Peyer's patch (tissue), 4 donors: ENCODE data around the gene ZNF311.

Experiments used
- POLR2A ChIP-seq, 2 donors: fragments of 450-650 bp; IDR thresholded peaks; one replicate each; pipeline ENCODE4 v1.5.1; 2017; ENCODE audit warnings: antibody characterized with exemption in 2 of 2, mild to moderate bottlenecking in 2 of 2, moderate library complexity in 2 of 2
- TF ChIP-seq, protein P1 (sequence below), 6 experiments: fragments of 450-650 bp in 4 of 6; fragments of 200-600 bp in 2 of 6; sonication (generic) in 1 of 6; IDR thresholded peaks; one replicate each; pipeline ENCODE4 v1.5.1; 2017 to 2019; ENCODE audit warnings: antibody characterized with exemption in 6 of 6, mild to moderate bottlenecking in 3 of 6, moderate library complexity in 1 of 6

DNA sequence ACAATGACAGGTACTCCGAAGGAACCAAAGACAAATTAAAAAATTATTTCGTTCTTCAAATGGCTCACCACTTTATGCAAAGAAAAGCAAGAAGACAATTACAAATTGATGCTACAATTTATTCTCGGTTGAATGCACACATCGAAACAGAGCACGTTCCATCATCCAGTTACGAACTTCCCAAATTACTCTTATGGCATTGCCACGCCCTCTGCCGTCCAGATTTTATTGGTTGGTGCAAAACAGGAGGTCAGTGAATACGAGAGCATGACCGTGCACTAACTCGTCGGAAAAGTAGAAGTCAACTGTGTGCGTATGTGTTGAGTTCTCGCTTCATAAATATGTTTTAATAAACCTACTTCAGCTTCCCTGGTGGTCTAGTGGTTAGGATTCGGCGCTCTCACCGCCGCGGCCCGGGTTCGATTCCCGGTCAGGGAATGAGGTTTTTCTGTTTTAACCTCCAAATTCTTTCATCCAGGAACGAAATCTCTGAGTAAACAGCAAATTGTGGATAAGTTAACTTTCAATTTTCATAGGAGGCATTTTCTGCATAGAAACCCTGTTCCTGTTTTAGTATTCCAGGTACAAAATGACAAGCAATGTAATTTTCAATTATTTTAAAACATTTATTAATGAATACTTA is 23.2 kb downstream of the ZNF311 start:
- TF ChIP-seq, protein P1, sequence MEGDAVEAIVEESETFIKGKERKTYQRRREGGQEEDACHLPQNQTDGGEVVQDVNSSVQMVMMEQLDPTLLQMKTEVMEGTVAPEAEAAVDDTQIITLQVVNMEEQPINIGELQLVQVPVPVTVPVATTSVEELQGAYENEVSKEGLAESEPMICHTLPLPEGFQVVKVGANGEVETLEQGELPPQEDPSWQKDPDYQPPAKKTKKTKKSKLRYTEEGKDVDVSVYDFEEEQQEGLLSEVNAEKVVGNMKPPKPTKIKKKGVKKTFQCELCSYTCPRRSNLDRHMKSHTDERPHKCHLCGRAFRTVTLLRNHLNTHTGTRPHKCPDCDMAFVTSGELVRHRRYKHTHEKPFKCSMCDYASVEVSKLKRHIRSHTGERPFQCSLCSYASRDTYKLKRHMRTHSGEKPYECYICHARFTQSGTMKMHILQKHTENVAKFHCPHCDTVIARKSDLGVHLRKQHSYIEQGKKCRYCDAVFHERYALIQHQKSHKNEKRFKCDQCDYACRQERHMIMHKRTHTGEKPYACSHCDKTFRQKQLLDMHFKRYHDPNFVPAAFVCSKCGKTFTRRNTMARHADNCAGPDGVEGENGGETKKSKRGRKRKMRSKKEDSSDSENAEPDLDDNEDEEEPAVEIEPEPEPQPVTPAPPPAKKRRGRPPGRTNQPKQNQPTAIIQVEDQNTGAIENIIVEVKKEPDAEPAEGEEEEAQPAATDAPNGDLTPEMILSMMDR (IDR thresholded peaks at IDR 0.05): peak in 3 of 6 experiments; percentile 13 to 31 (median 25)
- TF ChIP-seq POLR2A (IDR thresholded peaks at IDR 0.05): peak in 1 of 2 donors; percentile 27
